ENCODE measurements around the gene TMEM184B. TPM values are rescaled to one million over a fixed set of nuclear protein-coding genes. Genes with fewer than 3 reads are reported as not detected.
A peak's percentile ranks its signal among the peaks of the same experiment; 100 is the strongest.

Gene TMEM184B
- total RNA-seq, 4 donors from 2014 or later, result 52.0 to 108 (median 64.9) TPM

DNA sequence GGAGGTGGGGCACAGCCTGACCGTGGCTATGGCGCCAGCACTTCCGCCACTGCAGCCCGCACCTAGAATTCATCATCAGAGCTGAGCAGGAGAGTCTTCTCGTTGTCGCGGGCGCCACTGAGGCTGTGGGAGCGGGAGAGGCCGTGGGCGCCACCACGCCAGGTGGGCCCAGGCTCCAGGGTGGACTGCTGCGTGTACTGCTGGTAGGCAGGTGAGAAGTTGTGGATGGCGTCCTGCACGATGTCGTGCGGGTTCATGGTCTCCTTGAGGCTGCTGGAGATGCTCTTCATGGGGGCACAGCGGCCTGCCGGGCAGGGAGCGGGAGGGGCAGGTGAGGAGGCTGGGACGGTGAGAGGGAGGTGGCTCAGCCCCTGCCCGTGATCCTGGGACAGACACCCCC lies 51.4 kb downstream of the TMEM184B start:
- peak overlapping the region in 3 of 4 donors; percentile 84 to 91 (median 89) for H3K27ac ChIP-seq
- H3K36me3 ChIP-seq, result peaks cover 0 to 67% of the 10 kb centered on the region in 2 donors
- no peak overlapping the region for H3K4me3 ChIP-seq
- no peak for TF ChIP-seq EP300 (IDR thresholded peaks at IDR 0.05)
- TF ChIP-seq, protein P1, sequence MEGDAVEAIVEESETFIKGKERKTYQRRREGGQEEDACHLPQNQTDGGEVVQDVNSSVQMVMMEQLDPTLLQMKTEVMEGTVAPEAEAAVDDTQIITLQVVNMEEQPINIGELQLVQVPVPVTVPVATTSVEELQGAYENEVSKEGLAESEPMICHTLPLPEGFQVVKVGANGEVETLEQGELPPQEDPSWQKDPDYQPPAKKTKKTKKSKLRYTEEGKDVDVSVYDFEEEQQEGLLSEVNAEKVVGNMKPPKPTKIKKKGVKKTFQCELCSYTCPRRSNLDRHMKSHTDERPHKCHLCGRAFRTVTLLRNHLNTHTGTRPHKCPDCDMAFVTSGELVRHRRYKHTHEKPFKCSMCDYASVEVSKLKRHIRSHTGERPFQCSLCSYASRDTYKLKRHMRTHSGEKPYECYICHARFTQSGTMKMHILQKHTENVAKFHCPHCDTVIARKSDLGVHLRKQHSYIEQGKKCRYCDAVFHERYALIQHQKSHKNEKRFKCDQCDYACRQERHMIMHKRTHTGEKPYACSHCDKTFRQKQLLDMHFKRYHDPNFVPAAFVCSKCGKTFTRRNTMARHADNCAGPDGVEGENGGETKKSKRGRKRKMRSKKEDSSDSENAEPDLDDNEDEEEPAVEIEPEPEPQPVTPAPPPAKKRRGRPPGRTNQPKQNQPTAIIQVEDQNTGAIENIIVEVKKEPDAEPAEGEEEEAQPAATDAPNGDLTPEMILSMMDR (IDR thresholded peaks at IDR 0.05), result no peak
- 94% methylated on average over 3 of the region's 22 CpGs; no CpG with 5 or more reads in 1 of the 2 donors for WGBS, 2 donors (ENCODE audit: low coverage in 1 of 2)
- H3K27me3 ChIP-seq, result no peaks in the 10 kb centered on the region
- H3K4me1 ChIP-seq, result peaks cover 0 to 33% (median 24%) of the 10 kb centered on the region in 3 donors
- H3K9me3 ChIP-seq, result no peaks in the 10 kb centered on the region
- ATAC-seq, result no peak

DNA sequence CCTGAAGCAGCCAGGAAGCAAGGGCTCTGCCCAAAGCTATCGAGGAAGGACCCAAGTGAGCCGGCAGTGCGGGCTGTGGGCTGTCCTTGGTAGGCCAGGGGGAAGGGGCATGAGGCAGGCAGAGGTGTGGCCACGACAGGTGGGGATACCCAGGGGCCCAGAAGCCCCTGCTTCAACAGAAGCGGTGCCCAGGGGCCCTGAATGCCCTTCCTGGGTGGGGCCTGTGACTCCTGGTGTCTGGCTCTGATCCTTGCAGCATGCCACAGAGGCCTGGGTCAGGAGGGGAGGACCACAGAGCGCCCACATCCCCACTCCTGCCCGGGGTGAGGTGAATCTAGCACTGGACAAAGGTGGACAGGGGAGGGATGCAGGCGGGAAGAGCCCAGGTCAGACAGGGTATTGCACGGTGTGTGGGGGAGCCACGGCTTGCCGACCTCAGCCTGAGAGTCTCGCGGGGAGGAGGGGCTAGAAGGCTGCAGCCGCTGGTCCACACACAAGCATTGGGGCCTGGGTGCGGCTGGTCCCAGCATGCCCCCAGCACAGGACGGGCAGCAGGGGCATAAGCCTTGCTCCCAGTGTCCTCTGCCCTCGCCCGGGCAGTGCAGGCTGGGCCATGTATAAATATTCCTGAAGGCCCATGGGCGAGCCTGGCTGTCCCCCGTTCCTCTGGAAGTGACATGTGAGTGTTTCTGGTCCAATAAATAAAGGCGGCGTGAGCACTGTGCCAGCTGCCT lies 52.0 kb downstream of the TMEM184B start:
- peaks cover 0 to 67% of the 10 kb centered on the region in 2 donors for H3K36me3 ChIP-seq
- no peak for TF ChIP-seq EP300 (IDR thresholded peaks at IDR 0.05)
- TF ChIP-seq POLR2A (IDR thresholded peaks at IDR 0.05), result no peak
- TF ChIP-seq POLR2AphosphoS5 (IDR thresholded peaks at IDR 0.05), result no peak
- peaks cover 0 to 33% (median 24%) of the 10 kb centered on the region in 3 donors for H3K4me1 ChIP-seq
- H3K4me3 ChIP-seq, result no peak overlapping the region
- 100% methylated on average over 2 to 4 of the region's 22 CpGs for WGBS, 2 donors (ENCODE audit: low coverage in 1 of 2)
- no peaks in the 10 kb centered on the region for H3K27me3 ChIP-seq
- ATAC-seq, result no peak
- H3K27ac ChIP-seq, result peak overlapping the region in 3 of 4 donors; percentile 84 to 91 (median 89)
- H3K9me3 ChIP-seq, result no peaks in the 10 kb centered on the region

DNA sequence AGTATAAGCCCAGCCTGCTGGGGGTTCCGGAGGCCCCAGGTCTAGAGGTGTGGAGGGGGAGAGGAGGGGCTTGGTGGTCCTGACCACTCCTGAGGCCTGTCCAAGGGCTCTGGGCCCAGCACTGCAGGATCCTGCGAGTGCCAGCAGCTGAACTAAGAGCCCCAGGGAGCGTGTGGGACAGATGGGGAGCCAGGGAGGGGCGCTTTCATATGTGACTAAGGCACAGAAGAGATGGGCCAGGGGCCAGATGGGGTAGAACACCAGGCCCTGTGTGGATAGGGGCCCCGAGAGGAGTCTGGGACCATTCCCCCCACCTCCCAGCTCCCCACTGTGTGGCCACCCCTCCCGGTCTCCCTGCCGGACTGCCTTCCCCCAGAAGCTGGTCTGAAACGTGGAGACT lies 52.6 kb downstream of the TMEM184B start:
- Histone ChIP-seq H3K36me3 (peaks cover 0 to 67% of the 10 kb centered on the region in 2 donors), H3K9me3 (no peaks in the 10 kb centered on the region), H3K4me1 (peaks cover 0 to 33% (median 24%) of the 10 kb centered on the region in 3 donors), H3K4me3 (no peak overlapping the region), H3K27me3 (no peaks in the 10 kb centered on the region), H3K27ac (peak overlapping the region; percentile 12 to 91 (median 86))
- WGBS, 2 donors (ENCODE audit: low coverage in 1 of 2), result no CpG with 5 or more reads among the region's 8 CpGs
- TF ChIP-seq POLR2A (IDR thresholded peaks at IDR 0.05) (no peak), EP300 (IDR thresholded peaks at IDR 0.05) (no peak)
- TF ChIP-seq, protein P1 (IDR thresholded peaks at IDR 0.05), result no peak
- ATAC-seq, result no peak

DNA sequence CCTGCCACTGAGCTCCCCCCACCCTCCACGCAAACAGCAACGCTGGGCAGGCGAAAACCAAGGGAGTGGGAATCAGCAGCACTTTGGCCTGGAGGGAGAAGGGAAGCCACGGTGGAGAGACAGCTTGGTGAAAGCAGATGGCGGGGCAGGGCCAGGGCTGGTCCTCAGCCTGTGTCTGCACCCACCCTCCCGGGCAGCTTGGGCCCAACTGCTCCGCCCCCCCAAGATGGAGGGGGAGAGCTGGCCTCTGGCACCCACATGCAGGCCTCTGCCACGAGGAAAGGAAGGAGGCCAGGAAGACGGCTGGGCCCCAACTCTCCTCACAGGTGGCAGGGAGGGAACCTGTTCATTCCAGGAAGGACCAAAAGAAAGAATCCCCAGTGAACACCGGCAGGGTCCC lies 53.2 kb downstream of the TMEM184B start:
- Histone ChIP-seq H3K27me3 (no peaks in the 10 kb centered on the region), H3K4me1 (peaks cover 0 to 36% (median 27%) of the 10 kb centered on the region in 3 donors), H3K9me3 (no peaks in the 10 kb centered on the region), H3K4me3 (no peak overlapping the region), H3K36me3 (peaks cover 0 to 65% of the 10 kb centered on the region in 2 donors), H3K27ac (peak overlapping the region; percentile 12 to 91 (median 86))
- no peak for ATAC-seq
- 80% methylated on average over 1 of the region's 10 CpGs; no CpG with 5 or more reads in 1 of the 2 donors for WGBS, 2 donors (ENCODE audit: low coverage in 1 of 2)
- no peak for TF ChIP-seq POLR2A (IDR thresholded peaks at IDR 0.05)
- TF ChIP-seq EP300 (IDR thresholded peaks at IDR 0.05), result no peak
- no peak for TF ChIP-seq POLR2AphosphoS5 (IDR thresholded peaks at IDR 0.05)
- TF ChIP-seq, protein P1 (IDR thresholded peaks at IDR 0.05), result no peak

DNA sequence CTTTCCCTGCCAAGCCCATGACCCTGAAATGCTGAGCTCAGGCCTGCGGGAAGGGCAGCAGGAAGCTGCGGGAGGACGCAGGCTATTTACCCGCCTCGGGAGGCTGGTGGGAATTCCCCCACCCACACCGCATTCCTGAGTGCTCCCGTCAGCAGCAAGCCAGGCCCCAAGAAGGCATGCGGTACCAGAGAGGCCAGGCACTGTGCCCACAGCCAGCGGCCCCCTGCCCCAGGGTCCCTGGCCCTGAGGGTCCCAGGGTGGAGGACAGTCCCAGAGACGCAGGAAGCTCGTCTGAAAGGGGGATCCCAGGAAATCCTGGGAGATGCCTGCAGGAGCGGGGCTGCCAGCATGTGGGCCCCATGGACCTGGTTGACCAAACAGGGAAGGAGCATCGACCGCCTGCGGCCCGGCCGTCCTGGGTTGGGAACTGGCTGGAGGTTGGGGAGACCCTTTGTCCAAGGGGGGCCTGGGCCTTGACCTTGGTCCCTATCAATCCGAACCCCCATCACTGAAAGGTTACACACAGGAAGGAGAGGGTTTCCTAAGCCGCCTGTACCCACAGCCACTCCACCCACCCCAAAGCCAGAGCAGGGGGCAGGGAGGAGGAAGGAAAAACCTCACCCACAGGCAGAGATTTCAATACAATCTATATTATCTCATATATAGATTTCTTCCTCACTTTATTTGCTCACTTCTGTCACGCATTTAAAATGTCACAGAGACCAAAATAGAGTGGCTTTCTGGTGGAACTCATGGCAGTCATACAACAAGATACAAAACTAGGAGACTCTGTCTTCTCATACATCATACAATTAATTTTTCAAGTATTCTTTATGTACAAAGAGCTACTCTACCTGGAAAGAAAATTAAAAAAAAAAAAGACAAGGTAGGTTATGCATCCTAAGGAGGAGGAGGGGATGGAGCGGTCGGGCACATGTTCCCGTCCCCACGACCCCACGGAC lies 53.9 kb downstream of the TMEM184B start:
- peaks cover 0 to 65% of the 10 kb centered on the region in 2 donors for H3K36me3 ChIP-seq
- peak; percentile 89 for ATAC-seq
- 52 to 100% methylated on average over 1 to 8 of the region's 25 CpGs for WGBS, 2 donors (ENCODE audit: low coverage in 1 of 2)
- no peaks in the 10 kb centered on the region for H3K9me3 ChIP-seq
- TF ChIP-seq POLR2AphosphoS5 (IDR thresholded peaks at IDR 0.05) (peak; percentile 90), POLR2A (IDR thresholded peaks at IDR 0.05) (no peak), EP300 (IDR thresholded peaks at IDR 0.05) (no peak)
- TF ChIP-seq, protein P1 (IDR thresholded peaks at IDR 0.05), result no peak
- H3K4me3 ChIP-seq, result peak overlapping the region in 1 of 2 donors; percentile 4
- no peaks in the 10 kb centered on the region for H3K27me3 ChIP-seq
- peak overlapping the region; percentile 62 to 91 (median 86) for H3K27ac ChIP-seq
- H3K4me1 ChIP-seq, result peaks cover 0 to 43% (median 32%) of the 10 kb centered on the region in 3 donors

Data from gastroesophageal sphincter (tissue), 4 donors.